Myocyte (in vitro differentiated cells): ENCODE results near the gene RABL6. TPM values are rescaled to one million over a fixed set of nuclear protein-coding genes. Genes with fewer than 3 reads are reported as not detected.
"Not testable (repeated sequence)": the region's sequence is repeated elsewhere in the genome, so short reads cannot be mapped to it uniquely, and the experiment has no call there.

Experiments
- DNase-seq: peaks from one replicate; pipeline ENCODE4 v3.0.0-alpha.2; 2012; ENCODE audit warnings: low read depth
- total RNA-seq: library from RNA; depleted of rRNA; stranded (reverse); fragments of >200 nt; gene quantifications from 2 replicates; pipeline ENCODE4 v1.2.3, GENCODE V29; 2014

Gene RABL6
- total RNA-seq, 1 donor from 2014 or later, result 94.2 TPM

- no peak for DNase-seq
Measured at GRCh38 chr9:136794281-136794999, 13.3 kb upstream of the RABL6 start.

GRCh38 chr9:136795000-136795348 lies 12.8 kb upstream of the RABL6 start:
- no peak for DNase-seq

- no peak for DNase-seq
Measured at GRCh38 chr9:136796238-136796774, 11.4 kb upstream of the RABL6 start, which contains the start of gene CCDC183. CCDC183 (plus strand) TSS chr9:136796338; CDS start chr9:136796398, 60 bp downstream.

- not testable (repeated sequence) for DNase-seq
Measured at GRCh38 chr9:136796775-136797347, 10.9 kb upstream of the RABL6 start.

- DNase-seq, result no peak
Measured at GRCh38 chr9:136798708-136799078, 9.1 kb upstream of the RABL6 start.

GRCh38 chr9:136799079-136799853 lies 8.5 kb upstream of the RABL6 start:
- DNase-seq, result no peak

GRCh38 chr9:136799854-136800657 lies 7.7 kb upstream of the RABL6 start:
- DNase-seq, result peak; percentile 46

- DNase-seq, result no peak
Measured at GRCh38 chr9:136802321-136802720, 5.4 kb upstream of the RABL6 start.

- not testable (repeated sequence) for DNase-seq
Measured at GRCh38 chr9:136803009-136803550, 4.7 kb upstream of the RABL6 start.

- DNase-seq, result no peak
Measured at GRCh38 chr9:136803551-136804508, 3.9 kb upstream of the RABL6 start.

- no peak for DNase-seq
Measured at GRCh38 chr9:136804509-136805206, 3.1 kb upstream of the RABL6 start.

- no peak for DNase-seq
Measured at GRCh38 chr9:136805207-136805740, 2.5 kb upstream of the RABL6 start.

- no peak for DNase-seq
Measured at GRCh38 chr9:136806067-136806466, 1.7 kb upstream of the RABL6 start.

GRCh38 chr9:136806631-136807201 lies 1.0 kb upstream of the RABL6 start:
- DNase-seq, result no peak

GRCh38 chr9:136808075-136808805 lies 492 bp downstream of the RABL6 start:
- no peak for DNase-seq

GRCh38 chr9:136808806-136809158 lies 1.0 kb downstream of the RABL6 start:
- DNase-seq, result no peak

- DNase-seq, result no peak
Measured at GRCh38 chr9:136814725-136815421, 7.1 kb downstream of the RABL6 start.
